ENCODE data around the gene TRIP13.
"Not testable (repeated sequence)": the region's sequence is repeated elsewhere in the genome, so short reads cannot be mapped to it uniquely, and the experiment has no call there.

TRIP13 gene

DNA sequence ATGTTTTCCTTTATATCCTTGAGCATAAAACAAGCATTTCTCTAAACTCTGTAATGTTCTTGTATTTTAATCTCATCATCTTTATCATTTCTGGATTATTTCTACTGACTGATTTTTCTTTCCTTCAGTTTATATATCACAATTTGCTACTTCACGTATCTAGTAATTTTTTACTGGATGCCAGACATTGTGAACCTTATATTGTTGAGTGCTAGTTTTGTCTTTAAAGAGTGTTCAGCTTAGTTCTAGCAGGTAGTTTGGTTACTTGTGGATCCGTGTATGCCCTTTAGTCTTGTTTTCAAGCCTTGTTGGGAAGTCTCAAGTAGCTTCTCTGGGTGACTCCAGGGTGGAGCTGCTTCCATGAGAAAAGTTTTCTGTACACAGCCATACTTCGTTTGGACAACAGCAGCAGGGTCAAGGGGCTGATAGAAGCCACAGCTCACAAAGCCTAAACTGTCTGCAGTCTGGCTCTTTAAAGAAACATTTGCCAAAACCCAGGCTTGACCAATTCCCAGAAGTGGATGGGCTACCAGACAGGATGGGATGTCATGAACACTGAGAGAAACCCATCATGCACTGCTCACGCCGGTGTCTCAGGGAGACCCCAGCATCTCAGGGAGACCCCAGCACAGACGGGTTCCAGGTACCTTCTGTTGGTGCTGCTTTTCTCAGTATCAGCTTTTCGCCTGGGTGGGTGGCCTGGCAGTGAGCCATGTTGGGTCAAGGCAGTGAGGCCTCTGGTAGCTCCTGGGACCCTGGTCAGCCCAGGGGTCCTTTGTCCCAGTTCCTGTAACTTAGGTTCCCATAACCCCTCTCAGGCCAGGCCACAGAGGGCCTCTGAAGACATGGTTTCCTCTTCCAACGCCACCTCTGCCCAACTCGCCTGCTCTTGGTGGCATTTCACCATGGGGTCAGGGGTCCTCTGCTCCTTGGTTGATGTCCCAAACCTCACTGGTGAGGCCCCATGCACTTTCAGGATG lies 29.1 kb downstream of the TRIP13 start:
- no peak for DNase-seq

DNA sequence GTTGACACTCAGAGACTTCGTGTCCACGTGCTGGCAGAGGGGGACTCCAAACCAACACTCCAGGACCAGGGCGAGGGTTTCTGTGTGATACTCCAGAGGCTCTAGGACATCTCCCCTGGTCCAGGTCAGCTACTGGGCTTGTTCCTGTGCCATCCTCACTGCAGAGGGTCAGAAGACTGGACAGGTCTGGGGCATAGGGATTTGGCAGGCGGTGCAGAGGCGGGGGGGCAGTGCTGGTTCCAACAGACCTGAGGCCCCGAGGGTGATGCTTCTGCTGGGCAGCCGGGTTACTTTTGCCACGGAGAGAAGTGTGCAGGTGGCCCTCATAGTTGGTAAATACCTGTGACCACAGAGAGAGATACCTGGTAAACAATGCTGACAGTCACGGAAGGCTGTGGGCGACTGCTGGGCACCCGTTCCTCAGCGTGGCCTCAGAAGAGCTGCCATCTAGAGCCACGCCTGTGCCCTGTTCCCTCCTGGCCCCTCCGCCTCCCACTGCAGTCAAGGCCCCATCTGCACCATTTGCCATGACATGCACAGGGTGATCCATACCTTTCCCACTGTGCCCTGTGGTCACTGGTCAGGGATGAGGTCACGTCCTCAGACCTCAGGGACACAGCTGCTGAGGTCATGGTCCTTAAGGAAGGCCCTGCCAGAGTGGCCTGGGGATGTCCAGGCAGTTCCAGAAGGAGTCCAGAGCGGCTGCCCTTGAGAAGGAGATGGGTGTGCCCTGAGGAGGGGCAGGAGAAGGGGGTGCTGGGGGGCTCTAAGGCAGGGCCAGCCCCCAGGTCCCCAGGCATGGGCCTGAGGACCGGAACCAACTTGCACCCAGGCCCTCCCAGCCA lies 30.0 kb downstream of the TRIP13 start:
- DNase-seq, result no peak

- DNase-seq, result peak; percentile 86
Observed at GRCh38 chr5:923281-923873, 30.7 kb downstream of the TRIP13 start.

DNA sequence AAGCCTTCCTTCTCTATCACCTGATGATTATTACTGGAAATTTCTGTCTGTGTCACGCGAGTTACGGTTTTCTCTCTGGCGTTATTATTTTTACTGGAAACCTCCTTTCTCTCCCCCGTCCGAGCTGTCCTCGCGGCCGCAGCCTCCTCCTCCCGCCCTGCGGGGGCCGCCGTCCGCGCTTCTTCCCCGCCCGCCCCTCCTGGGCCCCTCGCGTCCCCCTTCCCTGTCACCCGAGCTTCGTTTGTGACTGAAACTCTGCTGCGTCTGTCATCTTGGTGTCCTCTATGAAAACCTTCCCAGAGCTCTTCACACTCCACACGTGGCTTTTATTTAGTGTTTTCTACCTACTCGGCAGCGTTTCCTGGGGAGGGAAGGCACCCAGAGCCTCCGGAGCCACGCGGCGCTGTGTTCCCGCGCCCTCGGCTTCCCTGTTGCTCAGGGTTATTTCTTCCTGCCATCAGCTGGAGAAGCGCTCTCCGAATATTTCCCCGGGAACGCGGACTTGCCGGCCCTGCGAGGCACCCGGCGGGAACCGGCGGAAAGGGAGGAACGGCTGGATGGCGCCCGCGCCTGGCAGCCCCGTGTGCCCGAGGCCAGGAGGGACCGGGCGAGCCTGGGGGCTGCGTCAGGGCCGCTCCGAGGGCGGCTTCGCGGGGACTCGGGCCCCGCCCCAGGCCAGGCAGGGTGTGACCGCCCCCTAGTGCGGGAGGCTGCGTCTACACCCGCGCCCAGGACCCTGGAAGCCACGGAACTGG lies 33.9 kb downstream of the TRIP13 start:
- DNase-seq, result peak; percentile 58

DNA sequence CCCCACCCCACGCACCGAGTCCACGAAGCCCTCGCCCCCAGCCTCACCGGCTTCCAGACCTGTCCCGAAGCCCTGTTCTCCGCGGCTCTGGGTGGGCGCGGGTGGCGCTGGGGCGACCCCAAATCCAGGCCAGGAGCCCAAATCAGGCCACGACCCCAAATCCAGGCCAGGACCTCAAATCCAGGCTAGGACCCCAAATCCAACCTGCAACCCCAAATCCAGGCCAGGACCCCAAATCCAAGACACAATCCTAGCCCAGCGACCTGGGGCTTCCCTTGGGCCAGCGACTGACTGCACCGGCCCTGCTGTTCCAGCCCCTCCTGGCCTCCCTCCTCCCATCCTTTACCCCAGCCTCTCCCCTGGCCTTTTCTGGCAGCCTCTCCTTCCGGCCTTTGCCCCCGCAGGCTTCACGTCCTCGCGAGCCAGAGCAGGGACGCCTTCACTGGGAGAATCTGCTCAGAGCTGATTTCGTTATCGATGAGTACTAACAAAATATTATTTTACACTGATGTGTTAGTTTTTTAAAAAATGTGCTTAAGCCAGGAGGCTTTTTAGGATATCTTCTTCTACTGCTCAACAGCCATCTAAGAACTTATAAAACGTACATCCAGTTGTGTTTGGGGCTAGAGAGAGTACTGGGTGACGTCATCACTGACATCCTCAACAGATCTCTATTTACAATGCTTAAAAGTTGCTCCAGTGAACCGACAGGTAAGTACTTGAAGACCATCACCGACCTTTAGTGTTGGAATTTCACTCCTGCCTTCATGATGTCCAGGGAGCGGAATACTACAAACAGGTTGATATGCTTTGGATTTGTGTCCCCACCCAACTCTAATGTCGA lies 34.7 kb downstream of the TRIP13 start:
- no peak for DNase-seq

- not testable (repeated sequence) for DNase-seq
Observed at GRCh38 chr5:929182-929581, 36.5 kb downstream of the TRIP13 start.

DNA sequence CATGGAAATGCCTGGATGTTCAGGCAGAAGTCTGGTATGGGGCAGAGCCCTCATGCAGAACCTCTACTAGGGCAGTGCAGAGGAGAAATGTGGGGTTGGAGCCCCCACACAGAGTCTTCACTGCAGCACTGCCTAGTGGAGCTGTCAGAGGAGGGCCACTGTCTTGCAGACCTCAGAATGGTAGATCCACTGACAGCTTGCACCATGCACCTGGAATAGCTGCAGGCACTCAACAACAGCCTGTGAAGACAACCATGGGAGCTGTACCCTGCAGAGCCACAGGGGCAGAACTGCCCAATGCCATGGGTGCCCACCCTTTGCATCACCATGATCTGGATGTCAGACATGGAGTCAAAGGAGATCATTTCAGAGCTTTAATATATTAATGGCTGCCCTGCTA lies 36.9 kb downstream of the TRIP13 start:
- no peak for DNase-seq

- DNase-seq, result no peak
Observed at GRCh38 chr5:930866-931265, 38.2 kb downstream of the TRIP13 start.

GRCh38 chr5:931570-932145 lies 39.0 kb downstream of the TRIP13 start:
- no peak for DNase-seq

DNA sequence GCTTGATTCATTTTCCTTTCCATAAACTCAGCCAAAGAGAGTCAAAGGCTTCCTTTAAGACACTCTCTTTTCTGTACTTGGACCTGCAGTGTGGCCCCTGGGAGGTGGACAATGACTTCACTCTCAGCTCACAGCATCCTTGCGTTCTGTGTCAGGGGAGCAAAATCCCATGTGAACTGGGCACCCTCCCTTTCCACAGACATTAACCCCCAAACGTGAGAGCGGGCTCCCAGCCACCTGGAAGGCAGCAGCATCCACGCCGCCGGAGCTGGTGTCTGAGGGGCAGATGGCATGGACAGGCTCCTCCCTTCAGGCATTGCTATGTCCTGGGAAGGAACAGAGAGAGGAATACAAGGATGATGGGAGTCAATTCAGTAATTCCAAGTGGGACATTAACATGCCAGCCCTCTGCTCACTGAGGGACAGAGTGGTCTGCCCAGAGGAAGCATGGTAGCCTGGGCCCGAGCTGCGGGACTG lies 39.5 kb downstream of the TRIP13 start:
- DNase-seq, result no peak

- no peak for DNase-seq
Observed at GRCh38 chr5:932628-933250, 40.1 kb downstream of the TRIP13 start.

GRCh38 chr5:933251-933861 lies 40.7 kb downstream of the TRIP13 start:
- DNase-seq, result no peak

DNA sequence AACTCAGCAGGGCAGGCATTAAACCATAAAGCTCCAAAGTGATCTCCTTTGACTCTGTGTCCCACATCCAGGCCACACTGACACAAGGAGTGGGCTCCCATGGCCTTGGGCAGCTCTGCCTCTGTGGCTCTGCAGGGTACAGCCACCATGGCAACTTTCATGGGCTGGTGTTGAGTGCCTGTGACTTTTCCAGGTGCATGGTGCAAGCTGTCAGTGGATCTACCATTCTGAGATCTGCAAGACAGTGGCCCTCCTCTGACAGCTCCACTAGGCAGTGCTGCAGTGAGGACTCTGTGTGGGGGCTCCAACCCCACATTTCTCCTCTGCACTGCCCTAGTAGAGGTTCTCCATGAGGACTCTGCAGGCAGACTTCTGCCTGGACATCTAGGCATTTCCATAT lies 41.3 kb downstream of the TRIP13 start:
- DNase-seq, result not testable (repeated sequence)

DNA sequence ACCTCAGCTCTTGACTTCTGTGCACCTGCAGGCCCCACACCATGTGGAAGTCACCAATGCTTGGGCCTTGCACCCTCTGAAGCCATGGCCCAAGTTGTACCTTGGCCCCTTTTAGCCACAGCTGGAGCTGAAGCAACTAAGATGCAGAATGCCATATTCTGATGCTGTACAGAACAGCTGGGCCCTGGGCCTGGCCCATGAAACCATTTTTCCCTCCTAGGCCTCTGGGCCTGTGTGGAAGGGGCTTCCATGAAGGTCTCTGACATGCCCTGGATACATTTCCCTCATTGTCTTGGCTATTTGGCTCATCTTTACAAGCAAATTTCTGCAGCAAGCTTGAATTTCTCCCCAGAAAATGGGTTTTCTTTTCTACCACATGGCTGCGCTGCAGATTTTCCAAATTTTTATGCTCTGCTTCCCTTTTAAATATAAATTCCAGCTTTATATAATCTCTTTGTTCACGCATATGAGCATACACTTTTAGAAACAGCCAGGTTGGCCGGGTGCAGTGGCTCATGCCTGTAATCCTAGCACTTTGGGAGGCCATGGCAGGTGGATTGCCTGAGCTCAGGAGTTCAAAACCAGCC lies 41.8 kb downstream of the TRIP13 start:
- not testable (repeated sequence) for DNase-seq

GRCh38 chr5:935510-936084 lies 42.9 kb downstream of the TRIP13 start:
- DNase-seq, result no peak

- DNase-seq, result no peak
Observed at GRCh38 chr5:936149-937144, 43.8 kb downstream of the TRIP13 start.

DNA sequence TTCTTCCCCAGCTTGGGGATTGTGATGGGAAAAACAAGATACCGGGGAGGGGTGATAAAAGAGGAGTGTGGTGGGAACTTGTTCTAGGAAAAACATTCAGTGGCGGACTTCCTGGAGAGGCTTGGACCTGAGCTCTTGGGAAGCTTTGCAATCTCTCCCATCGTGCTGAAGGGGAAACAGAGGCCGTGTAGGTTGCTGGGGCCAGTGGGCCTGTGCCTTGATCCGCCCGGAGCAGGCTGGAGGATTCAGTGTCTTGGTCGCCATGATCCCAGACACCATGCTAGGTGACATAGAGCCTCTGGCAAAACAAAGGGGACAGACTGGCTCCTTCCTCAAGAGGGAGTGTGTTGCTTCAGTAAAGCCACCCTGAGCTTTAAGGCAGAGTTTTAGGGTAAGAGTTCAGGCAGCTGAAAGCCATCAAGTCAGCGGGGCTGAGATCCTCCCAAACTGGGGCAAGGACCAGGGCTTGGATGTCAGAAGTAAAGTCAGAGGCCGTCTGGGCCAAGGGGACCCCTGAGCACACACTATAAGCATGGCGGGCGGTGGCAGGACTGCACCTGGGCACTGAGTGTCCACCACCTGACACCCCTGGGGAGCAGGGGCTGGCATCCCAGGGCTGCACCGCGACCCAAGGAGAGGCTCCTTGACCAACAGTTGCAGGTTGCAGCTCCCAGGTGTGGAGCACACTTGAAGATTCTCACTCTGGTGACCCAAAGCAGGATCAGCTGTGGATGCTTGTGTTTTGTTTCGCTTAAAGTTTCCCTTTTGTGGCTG lies 44.7 kb downstream of the TRIP13 start:
- DNase-seq, result no peak

All from right forelimb (tissue), 1 donor.